Stimulated activated CD4-positive, alpha-beta T cell treated with anti-CD3 and anti-CD28 coated beads, Interleukin-4, amount 100 ng/mL, for 4 hours (primary cell): Measurements from ENCODE around the gene SHOC2.

Experiments used
- DNase-seq, 2 experiments: peaks; one replicate each; pipeline ENCODE4 v3.0.0-alpha.2; 2020

SHOC2 gene

GRCh38 chr10:110919349-110919931 is at the start of gene SHOC2:
SHOC2 (plus strand) TSS chr10:110919604; CDS start chr10:110964359, 44,755 bp downstream.
- peak; percentile 94 to 100 for DNase-seq

GRCh38 chr10:110870823-110871297 is 48.5 kb upstream of the SHOC2 start:
- no peak for DNase-seq

DNA sequence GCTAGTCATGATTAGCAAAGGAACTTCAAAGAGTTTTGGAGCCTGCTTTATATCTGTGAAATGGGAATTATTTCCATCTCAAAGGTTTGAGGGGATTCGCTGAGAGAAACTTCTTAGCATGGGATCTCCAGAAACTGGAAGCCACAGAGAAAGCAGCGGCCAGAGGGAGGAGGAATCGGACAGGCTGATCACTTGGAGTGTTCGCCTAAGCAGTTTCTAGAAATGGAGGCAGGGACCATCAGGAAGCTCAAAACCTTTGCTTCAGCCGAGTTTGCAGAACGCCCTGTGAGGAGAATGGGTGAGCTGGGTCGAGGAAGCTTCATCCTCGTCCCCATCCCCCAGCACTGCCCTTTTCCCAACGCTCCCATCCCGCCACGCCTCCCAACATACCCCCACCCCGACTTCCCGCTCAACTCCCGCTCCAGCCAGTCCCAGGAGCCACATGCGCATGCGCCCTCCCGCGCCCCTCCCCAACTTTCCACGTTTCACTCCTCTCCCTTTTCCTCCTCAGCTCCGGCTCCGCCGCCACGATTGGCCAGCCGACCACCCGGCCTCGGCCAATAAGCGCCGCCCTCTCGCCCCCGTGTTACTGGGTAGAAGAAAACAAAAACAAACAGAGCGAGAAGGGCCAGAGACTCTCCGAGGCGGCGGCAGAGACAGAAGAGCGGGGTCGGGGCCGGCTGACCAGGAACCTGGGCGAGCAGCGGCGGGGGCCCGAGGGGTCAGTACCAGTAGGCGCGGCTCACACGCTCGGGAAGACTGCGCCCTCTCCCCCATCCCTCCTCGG is 47.9 kb upstream of the SHOC2 start, which contains the start of gene PDCD4:
TSS of gene PDCD4 (plus strand) at position 631 of the 787 bp plus-strand sequence. CDS start 4,100 bp downstream, outside the sequence.
- DNase-seq = peak; percentile 92 to 93

DNA sequence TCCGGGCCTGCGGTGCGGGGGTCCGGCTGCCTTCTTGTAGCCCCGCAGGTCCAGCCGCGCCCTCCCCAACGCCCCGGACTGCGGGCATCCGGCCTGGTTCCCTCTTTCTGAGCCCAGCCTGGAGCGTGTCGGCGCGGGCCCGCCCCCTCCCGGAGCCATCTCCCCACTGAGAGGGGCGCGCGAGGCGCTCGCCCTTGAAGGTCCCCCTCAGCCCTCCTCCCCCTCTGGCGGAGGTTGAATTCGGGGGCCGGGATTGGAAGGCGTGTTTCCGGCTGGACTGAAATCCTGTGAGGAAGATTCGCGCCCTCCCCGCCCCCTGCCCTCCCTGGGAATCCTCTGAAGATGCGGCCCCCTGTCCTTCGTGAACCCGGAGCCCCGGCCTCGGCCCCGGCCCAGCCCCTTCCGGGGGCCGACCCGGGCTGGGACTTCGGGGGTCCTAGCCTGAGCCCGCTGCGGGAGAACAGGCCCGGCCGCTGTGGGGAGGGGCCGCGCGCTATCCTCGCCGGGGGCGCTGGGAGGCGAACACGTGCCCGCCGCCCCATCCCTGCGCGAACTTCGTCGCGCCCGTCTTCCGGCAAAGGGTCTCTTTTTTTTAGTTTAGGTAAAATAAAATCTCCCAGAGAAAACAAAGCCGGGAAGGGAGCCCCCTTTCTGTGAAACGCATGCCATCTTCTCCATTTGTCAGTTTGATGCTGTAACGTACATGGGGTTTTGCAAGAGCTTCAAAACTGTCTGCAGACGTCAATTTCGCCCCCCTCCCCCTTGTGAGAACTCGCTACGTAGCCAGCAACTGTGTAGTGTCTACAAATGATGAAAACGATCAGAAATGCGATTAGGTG is 47.0 kb upstream of the SHOC2 start:
- DNase-seq = peak; percentile 61 to 78

DNA sequence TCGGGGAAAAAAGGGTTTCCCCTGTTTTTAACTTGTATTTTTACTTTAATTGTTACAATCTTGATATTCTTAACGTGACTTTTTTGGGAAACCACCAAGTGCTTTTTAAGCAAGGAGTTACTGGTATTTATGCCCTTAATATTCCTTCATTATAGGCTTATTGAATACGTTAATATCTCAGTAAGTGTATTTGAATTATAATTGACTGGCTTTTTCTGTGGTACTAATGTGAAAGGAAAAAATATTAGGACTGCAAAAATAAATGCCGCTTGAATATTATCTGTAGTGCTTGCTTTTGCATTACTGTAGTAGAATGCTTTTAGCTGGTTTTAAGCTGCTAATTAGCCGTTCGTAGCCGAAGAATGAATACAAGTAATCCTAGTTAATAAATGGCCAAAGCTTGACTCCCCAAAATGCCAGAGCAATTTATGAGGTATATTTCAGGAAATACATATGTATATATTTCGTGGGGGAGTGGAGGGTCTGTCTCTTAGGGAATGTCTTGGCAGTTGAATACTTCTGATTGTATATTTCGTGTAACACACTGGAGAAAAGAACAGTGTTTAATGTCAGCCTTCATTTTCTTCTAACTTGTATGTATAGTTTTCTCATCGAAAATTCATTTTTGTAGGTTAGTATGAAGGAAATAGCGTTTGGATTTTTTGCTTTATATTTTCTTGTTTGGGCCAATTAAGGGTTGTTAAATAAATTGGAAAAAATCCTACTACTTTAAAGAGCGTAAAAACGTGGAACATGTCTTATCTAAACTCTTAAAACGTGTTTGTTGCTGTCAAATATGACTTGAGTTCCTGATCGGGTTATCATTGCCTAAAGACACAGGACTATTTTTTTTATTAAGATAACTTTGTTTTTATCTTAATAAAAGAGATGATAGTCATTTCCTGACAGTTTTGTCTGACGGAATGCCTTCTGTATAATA is 46.1 kb upstream of the SHOC2 start:
- no peak for DNase-seq

DNA sequence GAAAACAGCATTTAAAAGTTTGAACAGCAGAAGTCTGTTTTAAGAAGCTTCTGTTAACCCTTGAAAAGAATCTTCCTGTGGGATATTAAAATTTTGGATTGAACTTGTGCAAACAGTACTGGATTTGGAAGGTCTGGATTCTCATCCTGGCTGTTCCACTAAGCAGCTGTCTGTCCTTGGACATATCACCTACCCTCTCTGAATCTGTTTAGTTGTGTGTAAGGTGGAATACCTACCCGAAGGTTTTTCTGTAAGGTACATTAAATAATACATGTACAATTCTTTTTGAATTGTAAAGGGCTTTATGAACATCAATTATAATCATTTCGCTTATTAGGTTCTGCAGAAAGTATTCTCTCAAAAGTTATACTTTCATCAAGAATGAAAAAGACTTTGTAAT is 45.5 kb upstream of the SHOC2 start:
- DNase-seq = no peak

DNA sequence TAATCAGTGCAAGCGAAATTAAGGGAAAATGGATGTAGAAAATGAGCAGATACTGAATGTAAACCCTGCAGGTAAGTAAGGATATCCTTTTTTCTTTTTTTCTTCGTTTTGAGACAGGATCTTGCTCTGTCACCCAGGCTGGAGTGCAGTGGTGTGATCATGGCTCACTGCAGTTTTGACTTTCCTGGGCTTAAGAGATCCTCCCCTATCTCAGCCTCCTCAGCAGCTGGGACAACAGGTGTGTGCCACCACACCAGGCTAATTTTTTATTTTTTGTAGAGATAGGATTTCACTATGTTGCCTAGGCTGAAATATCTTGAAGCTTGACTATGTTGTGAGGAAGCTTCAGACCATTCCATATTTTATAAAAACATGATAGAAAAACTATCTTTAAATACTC is 43.4 kb upstream of the SHOC2 start:
- no peak for DNase-seq

DNA sequence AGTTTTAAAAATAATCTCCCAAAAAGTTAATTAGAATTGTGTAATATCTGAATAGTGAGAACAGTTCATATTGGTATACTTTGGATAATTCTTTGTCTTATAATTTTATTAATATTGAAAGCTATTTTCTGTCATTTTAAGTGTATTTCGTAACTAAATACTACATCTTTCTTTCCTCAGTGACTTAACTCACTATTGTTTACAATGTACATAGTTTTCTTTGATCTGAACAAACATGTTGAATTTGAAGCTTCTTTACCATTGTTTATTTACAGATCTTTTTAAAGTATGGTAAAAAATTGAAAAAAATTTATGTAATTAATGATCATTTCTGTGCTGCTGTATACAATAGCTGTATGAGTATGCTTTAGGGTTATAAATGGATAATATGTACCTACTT is 42.6 kb upstream of the SHOC2 start:
- no peak for DNase-seq

GRCh38 chr10:110880012-110880411 is 39.4 kb upstream of the SHOC2 start:
- no peak for DNase-seq

GRCh38 chr10:110881247-110881646 is 38.2 kb upstream of the SHOC2 start:
- no peak for DNase-seq

DNA sequence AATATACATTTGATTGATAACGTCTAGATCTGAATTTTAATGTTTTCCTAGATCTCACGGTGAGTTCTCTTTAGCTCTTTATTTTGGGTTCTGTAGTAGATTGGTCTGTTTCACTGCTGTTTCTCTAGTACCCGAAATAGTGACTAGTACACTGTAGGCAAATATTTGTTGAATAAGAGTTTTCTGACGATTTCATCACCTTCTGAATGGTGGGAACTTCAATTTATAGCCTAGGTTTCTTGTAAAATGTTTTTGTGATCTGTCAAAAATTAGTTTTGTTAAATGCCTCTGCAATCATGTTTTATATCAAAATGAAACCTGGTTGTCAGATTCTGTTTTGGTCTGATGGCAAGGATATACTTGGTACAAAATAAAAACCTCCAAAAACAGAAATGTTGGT is 37.5 kb upstream of the SHOC2 start:
- no peak for DNase-seq

GRCh38 chr10:110883924-110884323 is 35.5 kb upstream of the SHOC2 start:
- DNase-seq = no peak

GRCh38 chr10:110885932-110886674 is 33.3 kb upstream of the SHOC2 start:
- no peak for DNase-seq

DNA sequence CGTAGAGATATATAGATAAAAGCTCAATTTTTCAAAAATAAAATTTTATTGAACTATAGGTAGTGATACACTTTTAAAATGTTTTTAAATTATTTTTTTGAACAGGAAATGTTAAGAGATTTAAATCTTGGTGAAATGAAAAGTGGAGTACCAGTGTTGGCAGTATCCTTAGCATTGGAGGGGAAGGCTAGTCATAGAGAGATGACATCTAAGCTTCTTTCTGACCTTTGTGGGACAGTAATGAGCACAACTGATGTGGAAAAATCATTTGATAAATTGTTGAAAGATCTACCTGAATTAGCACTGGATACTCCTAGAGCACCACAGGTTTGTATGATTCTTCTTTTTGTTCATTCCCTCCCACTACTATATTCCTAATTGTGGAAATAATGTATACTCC is 31.8 kb upstream of the SHOC2 start:
- DNase-seq = no peak

- DNase-seq = no peak
Observed at GRCh38 chr10:110892602-110893288, 26.7 kb upstream of the SHOC2 start.

GRCh38 chr10:110893559-110894179 is 25.7 kb upstream of the SHOC2 start:
- DNase-seq = no peak

DNA sequence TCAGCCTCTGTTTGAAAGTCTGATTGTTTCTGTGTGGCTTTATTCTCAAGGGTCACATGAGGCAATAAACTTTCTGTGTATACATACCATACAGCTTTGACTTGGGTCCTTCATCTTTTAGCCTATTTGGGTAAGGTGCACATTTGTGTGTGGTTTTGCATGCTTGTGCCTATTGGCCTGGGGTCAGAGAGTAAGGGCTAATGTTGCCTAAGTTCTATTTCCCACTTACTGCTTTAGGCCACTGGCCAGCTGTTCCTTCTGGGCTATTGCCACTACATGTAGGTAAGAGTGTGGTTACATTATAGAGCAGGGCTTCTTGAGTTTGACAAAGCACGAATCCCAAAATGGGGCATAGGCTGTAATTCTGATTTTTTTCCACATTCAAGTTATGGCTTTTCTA is 22.2 kb upstream of the SHOC2 start:
- no peak for DNase-seq

GRCh38 chr10:110898391-110898790 is 21.0 kb upstream of the SHOC2 start:
- no peak for DNase-seq

DNA sequence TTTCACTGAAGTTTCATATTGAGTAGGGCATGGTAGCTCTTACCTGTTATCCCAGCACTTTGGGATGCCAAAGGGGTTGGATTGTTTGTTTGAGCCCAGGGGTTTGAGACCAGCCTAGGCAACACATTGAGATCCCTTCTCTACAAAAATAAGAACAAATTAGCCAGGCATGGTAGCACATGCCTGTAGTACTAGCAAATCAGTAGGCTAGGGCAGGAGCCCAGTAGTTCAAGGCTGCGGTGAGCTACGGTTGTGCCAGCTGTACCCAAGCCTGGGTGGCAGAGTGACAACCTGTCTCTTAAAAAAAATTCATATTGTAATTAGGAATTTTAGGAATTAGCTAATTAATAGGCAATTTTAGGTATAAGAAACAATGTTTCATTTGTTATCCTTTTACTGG is 18.4 kb upstream of the SHOC2 start:
- no peak for DNase-seq
